K562 (cell line): ENCODE measurements around the gene ADIPOR2. TPM values are rescaled to one million over a fixed set of nuclear protein-coding genes. Genes with fewer than 3 reads are reported as not detected.

Experiments
- ATAC-seq: fragments of 200-7000 bp; cut with Tn5 transposase; 3 replicates; pipeline ENCODE4 v1.9.1; 2020; ENCODE audit warnings: moderate library complexity
- BruUV-seq: library from RNA; stranded (reverse); fragments of 400-500 nt; replicated peaks from 2 replicates; lab custom pipeline; 2021; lab: Mats Ljungman, UMichigan
- CTCF ChIA-PET: fragments of 300-600 bp; formaldehyde crosslinking; extraction: SDS; loops from one replicate; lab custom pipeline; 2021; ENCODE audit warnings: low intra/inter-chr PET ratio; lab: Yijun Ruan, JAX
- POLR2A ChIA-PET: fragments of 300-600, 350-650 bp; sonication (Branson Sonifier 250); formaldehyde crosslinking; extraction: SDS; loops from one replicate; lab custom pipeline; 2021; ENCODE audit warnings: antibody characterized with exemption, inconsistent platforms; lab: Yijun Ruan, JAX
- DNase-seq, 4 experiments: peaks; one replicate each; pipeline versions ENCODE4 v3.0.0 to v3.0.0-alpha.2; 2011 to 2018; ENCODE audit warnings: low spot score in 3 of 4, mixed read lengths in 3 of 4; ENCODE audit errors: extremely low read depth in 1 of 4
- FAIRE-seq: peaks from 2 replicates; lab custom pipeline; 2011; peaks lifted over from hg19 to GRCh38; lab: Jason Lieb, UNC
- H2AFZ ChIP-seq: 2 replicates; pipeline ENCODE4 v1.6.0; 2011; ENCODE audit warnings: low read depth, low read length, control low read depth, inconsistent platforms
- H3K27ac ChIP-seq: fragments of 200-600 bp; 3 replicates; pipeline ENCODE4 v1.8.0; 2011; ENCODE audit warnings: low read depth, mild to moderate bottlenecking, control low read depth, inconsistent platforms, low read length, moderate library complexity, mixed read lengths; ENCODE audit errors: extremely low read depth
- H3K27me3 ChIP-seq, 2 experiments: fragments of 300-600 bp in 1 of 2; 2 replicates in 1 of 2; 3 replicates in 1 of 2; pipeline versions ENCODE4 v1.6.0 to v1.8.0; 2011; ENCODE audit warnings: inconsistent platforms in 2 of 2, low read length in 2 of 2, mild to moderate bottlenecking in 1 of 2, mixed read lengths in 1 of 2, moderate library complexity in 1 of 2; ENCODE audit not compliant: control insufficient read depth in 2 of 2, insufficient read depth in 2 of 2
- H3K36me3 ChIP-seq: fragments of 300-600 bp; 3 replicates; pipeline ENCODE4 v1.8.0; 2011; ENCODE audit warnings: mild to moderate bottlenecking, low read length, inconsistent platforms; ENCODE audit not compliant: control insufficient read depth, insufficient read depth
- H3K4me1 ChIP-seq, 2 experiments: fragments of 200-600 bp in 1 of 2; replicated peaks in 1 of 2; 2 replicates in 1 of 2; 3 replicates in 1 of 2; pipeline versions ENCODE4 v1.5.1 to v1.8.0; 2011; ENCODE audit warnings: inconsistent platforms in 2 of 2, low read length in 2 of 2, mild to moderate bottlenecking in 1 of 2, mixed read lengths in 1 of 2, moderate library complexity in 1 of 2; ENCODE audit not compliant: control insufficient read depth in 2 of 2, insufficient read depth in 2 of 2
- H3K4me2 ChIP-seq: 2 replicates; pipeline ENCODE4 v1.6.1; 2011; ENCODE audit warnings: low read length, control low read depth, inconsistent platforms, mixed read lengths; ENCODE audit not compliant: insufficient read depth
- H3K4me3 ChIP-seq: fragments of 200-600 bp; sonication (generic), shearing (Covaris generic); 2 replicates; pipeline ENCODE4 v1.5.1; 2016; ENCODE audit warnings: control low read depth, inconsistent platforms
- H3K79me2 ChIP-seq: fragments of 200-600 bp; 3 replicates; pipeline ENCODE4 v1.8.0; 2011; ENCODE audit warnings: low read length, inconsistent platforms; ENCODE audit not compliant: control insufficient read depth, insufficient read depth
- H3K9ac ChIP-seq, 2 experiments: 2 replicates each; pipeline versions ENCODE4 v1.6.0 to v1.6.1; 2011; ENCODE audit warnings: low read depth in 2 of 2, low read length in 2 of 2, control low read depth in 1 of 2, inconsistent platforms in 1 of 2, mild to moderate bottlenecking in 1 of 2, mixed read lengths in 1 of 2; ENCODE audit not compliant: insufficient read depth in 1 of 2
- H3K9me1 ChIP-seq: one replicate; pipeline ENCODE4 v1.6.0; 2011; ENCODE audit warnings: inconsistent platforms, mild to moderate bottlenecking, low read length, moderate library complexity; ENCODE audit not compliant: control insufficient read depth, insufficient read depth
- H3K9me3 ChIP-seq: replicated peaks from 2 replicates; pipeline ENCODE4 v1.5.1; 2011; ENCODE audit warnings: low read depth, low read length, inconsistent platforms; ENCODE audit not compliant: control insufficient read depth, insufficient read depth
- H4K20me1 ChIP-seq: replicated peaks from 2 replicates; pipeline ENCODE4 v1.6.1; 2011; ENCODE audit warnings: low read length, inconsistent platforms, mixed read lengths; ENCODE audit not compliant: control insufficient read depth, insufficient read depth
- ARID2 ChIP-seq: fragments of 450-650 bp; IDR thresholded peaks from 2 replicates; pipeline ENCODE4 v1.6.1; 2017; ENCODE audit warnings: antibody characterized with exemption, mild to moderate bottlenecking
- DEAF1 ChIP-seq: fragments of 450-650 bp; formaldehyde crosslinking; IDR thresholded peaks from 2 replicates; pipeline ENCODE4 v1.4.0; 2020; ENCODE audit warnings: mild to moderate bottlenecking, moderate library complexity
- ESRRA ChIP-seq: fragments of 450-650 bp; IDR thresholded peaks from 2 replicates; pipeline ENCODE4 v1.6.1; 2014; ENCODE audit warnings: low read depth, mild to moderate bottlenecking, moderate library complexity, borderline replicate concordance
- FOS ChIP-seq: IDR thresholded peaks from 3 replicates; pipeline ENCODE4 v1.6.1; 2011; ENCODE audit not compliant: insufficient read length; ENCODE audit errors: extremely low read depth
- POLR2AphosphoS2 ChIP-seq: IDR thresholded peaks from 2 replicates; pipeline ENCODE4 v1.6.1; 2012; ENCODE audit warnings: low read length, improper control_type of control experiment
- REST ChIP-seq, 2 experiments: fragments of 450-650 bp; formaldehyde crosslinking in 1 of 2; IDR thresholded peaks; 2 replicates each; pipeline versions ENCODE4 v1.4.0 to v1.6.1; 2014 to 2020; ENCODE audit warnings: mild to moderate bottlenecking in 2 of 2, borderline replicate concordance in 1 of 2, low read depth in 1 of 2
- SMC3 ChIP-seq: conservative IDR thresholded peaks from 2 replicates; pipeline ENCODE4 v1.6.1; 2011; ENCODE audit warnings: low read depth, low read length, improper control_type of control experiment; ENCODE audit not compliant: insufficient read depth
- STAG1 ChIP-seq: sonication (generic); formaldehyde crosslinking; IDR thresholded peaks from 2 replicates; pipeline ENCODE4 v1.5.0; 2020; ENCODE audit warnings: missing genetic modification reagents, borderline replicate concordance
- ZNF121 ChIP-seq: sonication (generic); formaldehyde crosslinking; conservative IDR thresholded peaks from 2 replicates; pipeline ENCODE4 v1.8.0; 2022; ENCODE audit warnings: missing genetic modification reagents
- WGBS: fragments of 100-300 bp; shearing (Covaris generic); methylation state at CpG from one replicate; pipeline ENCODE4 v1.1.6; 2016; ENCODE audit warnings: low coverage, mixed read lengths; ENCODE audit not compliant: insufficient coverage; ENCODE audit errors: missing lambda C conversion rate; 5-methylcytosine and 5-hydroxymethylcytosine counted together
- in situ Hi-C: fragments of 300-500 bp; cut with MboI; formaldehyde crosslinking; loops from 4 replicates; pipeline ENCODE4 v1.15.0; 2018; ENCODE audit warnings: inconsistent platforms, mixed read lengths
- intact Hi-C: fragments of 100-400 bp; cut with micrococcal nuclease; formaldehyde crosslinking; loops from 2 replicates; pipeline ENCODE4 v1.14.2; 2022
- polyA plus RNA-seq, 8 experiments: library from polyadenylated mRNA; depleted of rRNA in 4 of 8; stranded (reverse) in 5 of 8; unstranded in 3 of 8; fragments of >200 nt; fragmentation: Nextera tagmentation in 2 of 8; fragmentation: Illumina TruSeq in 1 of 8; extraction: Ambion mirVana in 2 of 8; extraction: Trizol in 1 of 8; gene quantifications; 2 replicates each; pipeline versions ENCODE4 v1.2.1 to v1.2.3, GENCODE V29; 2011 to 2014; ENCODE audit warnings: inconsistent platforms in 1 of 8, missing spikeins in 1 of 8
- total RNA-seq, 7 experiments: library from RNA; depleted of rRNA in 6 of 7; stranded (reverse); fragments of >200 nt in 6 of 7; fragmentation: Illumina TruSeq in 2 of 7; extraction: Trizol in 2 of 7; gene quantifications; 2 replicates each; pipeline versions ENCODE4 v1.2.1 to v1.2.3, GENCODE V29; 2011 to 2021; ENCODE audit warnings: low replicate concordance in 1 of 7

The ADIPOR2 gene
- total and polyA plus RNA-seq, 9 of the 15 experiments (the other 6 are each of a cell fraction or from before 2014, with no cell fraction given): 10.9 to 63.5 (median 46.0) TPM

- peak; percentile 63 for ATAC-seq
- in situ Hi-C loops (loop anchor here (5.0 kb wide), 1 partner anchor 146 kb away; no protein-coding TSS in a partner anchor), intact Hi-C loops (loop anchor here (1.0 to 10.0 kb wide), 4 partner anchors 80 to 244 kb away; no protein-coding TSS in a partner anchor)
- Histone ChIP-seq H3K27me3 (no peaks in the 10 kb centered on the region), H3K79me2 (peaks cover 2% of the 10 kb centered on the region; the same call in 2 of the 3 replicates), H2AFZ (no peak overlapping the region), H3K36me3 (peaks cover 19% of the 10 kb centered on the region; the same call in 2 of the 3 replicates), H3K9me3 (no peaks in the 10 kb centered on the region), H3K27ac (no peak overlapping the region), H3K9ac (no peak overlapping the region), H3K9me1 (no peaks in the 10 kb centered on the region), H3K4me2 (no peak overlapping the region), H3K4me1 (peaks cover 0 to 14% of the 10 kb centered on the region in 2 experiments; a peak in 4 of 5 replicates), H4K20me1 (peaks cover 5% of the 10 kb centered on the region), H3K4me3 (no peak overlapping the region)
- peak; percentile 93 for FAIRE-seq
- CTCF ChIA-PET: interaction anchor here (0.6 to 3.2 kb wide), 3 partner anchors 139 to 205 kb away, joined by 5 to 44 read pairs (median 22); no protein-coding TSS in a partner anchor
- POLR2A ChIA-PET: interaction anchor here (0.9 to 2.2 kb wide), 5 partner anchors 9 to 157 kb away, joined by 4 to 9 read pairs (median 5); no protein-coding TSS in a partner anchor
- BruUV-seq: no TSS peak
- WGBS: 59% methylated on average over 9 of the region's 10 CpGs
- DNase-seq: peak; percentile 46 to 72 (median 48)
- TF ChIP-seq DEAF1 (peak; percentile 53; the same call in 1 of the 2 replicates), STAG1 (CRISPR knock-in tag) (peak; percentile 73; the same call in 1 of the 2 replicates), POLR2AphosphoS2 (peak; percentile 88; the same call in 1 of the 2 replicates), ESRRA (0 out of 2 replicates have a peak, but pooled peaks have one; percentile 10), FOS (no peak), SMC3 (peak; percentile 84), ZNF121 (CRISPR knock-in tag) (no peak), REST (IDR thresholded peaks at IDR 0.05; ENCODE audit: borderline replicate concordance) (peak; percentile 89), REST (CRISPR knock-in tag; IDR thresholded peaks at IDR 0.05; ENCODE audit: low read depth) (no peak), ARID2 (0 out of 2 replicates have a peak, but pooled peaks have one; percentile 16)
Observed at GRCh38 chr12:1791104-1791841, 100.4 kb downstream of the ADIPOR2 start.
